Measurements from ENCODE around the gene TRIM71. TPM values are rescaled to one million over a fixed set of nuclear protein-coding genes. Genes with fewer than 3 reads are reported as not detected.

TRIM71 gene
- total RNA-seq, 4 donors from 2014 or later = 0.48 TPM; not detected in 3

GRCh38 chr3:32882603-32883025 is 64.8 kb downstream of the TRIM71 start:
- Histone ChIP-seq H3K4me3 (no peak overlapping the region), H3K36me3 (no peaks in the 10 kb centered on the region), H3K27ac (no peak overlapping the region), H3K4me1 (no peaks in the 10 kb centered on the region), H3K9me3 (no peaks in the 10 kb centered on the region), H3K27me3 (no peaks in the 10 kb centered on the region)
- intact Hi-C loops (cut with DNase I; ENCODE audit: low total_unique reads) = no loop called here
- TF ChIP-seq POLR2A (IDR thresholded peaks at IDR 0.05) = no peak
- no peak for TF ChIP-seq CTCF (IDR thresholded peaks at IDR 0.05)
- DNase-seq = no peak

- H3K36me3 ChIP-seq = no peaks in the 10 kb centered on the region
- intact Hi-C loops (cut with DNase I; ENCODE audit: low total_unique reads) = no loop called here
- no peak overlapping the region for H3K27ac ChIP-seq
- TF ChIP-seq POLR2A (IDR thresholded peaks at IDR 0.05) (no peak), CTCF (IDR thresholded peaks at IDR 0.05) (no peak)
- no peaks in the 10 kb centered on the region for H3K9me3 ChIP-seq
- no peak for DNase-seq
- H3K4me3 ChIP-seq = no peak overlapping the region
- H3K27me3 ChIP-seq = no peaks in the 10 kb centered on the region
- H3K4me1 ChIP-seq = no peaks in the 10 kb centered on the region
These were observed 66.0 kb downstream of the TRIM71 start for GRCh38 chr3:32883817-32884216.

- TF ChIP-seq POLR2A (IDR thresholded peaks at IDR 0.05) = no peak
- no peak for TF ChIP-seq CTCF (IDR thresholded peaks at IDR 0.05)
- H3K27ac ChIP-seq = no peak overlapping the region
- H3K27me3 ChIP-seq = no peaks in the 10 kb centered on the region
- no peaks in the 10 kb centered on the region for H3K36me3 ChIP-seq
- no peak for DNase-seq
- H3K4me3 ChIP-seq = no peak overlapping the region
- no peaks in the 10 kb centered on the region for H3K4me1 ChIP-seq
- intact Hi-C loops (cut with DNase I; ENCODE audit: low total_unique reads) = no loop called here
- H3K9me3 ChIP-seq = no peaks in the 10 kb centered on the region
These were observed 66.8 kb downstream of the TRIM71 start for GRCh38 chr3:32884591-32884990.

- Histone ChIP-seq H3K4me3 (no peak overlapping the region), H3K9me3 (no peaks in the 10 kb centered on the region), H3K27ac (no peak overlapping the region), H3K27me3 (no peaks in the 10 kb centered on the region), H3K36me3 (no peaks in the 10 kb centered on the region), H3K4me1 (no peaks in the 10 kb centered on the region)
- intact Hi-C loops (cut with DNase I; ENCODE audit: low total_unique reads) = no loop called here
- TF ChIP-seq CTCF (IDR thresholded peaks at IDR 0.05) (no peak), POLR2A (IDR thresholded peaks at IDR 0.05) (no peak)
- DNase-seq = no peak
These were observed 67.6 kb downstream of the TRIM71 start for GRCh38 chr3:32885283-32885901.

DNA sequence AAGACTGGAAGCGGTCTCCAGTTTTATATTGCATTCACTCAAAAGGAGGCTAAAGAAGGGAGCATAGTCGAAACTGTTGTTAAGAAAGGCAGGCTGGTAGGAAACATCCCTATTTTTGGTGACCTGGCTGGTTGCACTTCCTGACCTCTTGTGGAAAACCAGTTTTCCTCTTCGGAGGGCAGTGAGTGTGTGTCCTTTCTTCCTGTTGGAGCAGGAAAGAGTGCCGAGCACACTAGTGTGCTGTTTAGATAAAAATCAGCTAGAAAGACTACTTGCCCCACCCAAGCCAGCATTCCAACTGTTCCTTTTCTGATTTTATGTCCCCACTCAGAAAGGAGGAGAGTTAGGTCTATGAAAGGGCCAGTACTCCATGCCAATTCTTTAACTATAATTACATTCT is 68.5 kb downstream of the TRIM71 start:
- Histone ChIP-seq H3K27ac (no peak overlapping the region), H3K27me3 (no peaks in the 10 kb centered on the region), H3K4me3 (no peak overlapping the region), H3K4me1 (no peaks in the 10 kb centered on the region), H3K9me3 (no peaks in the 10 kb centered on the region), H3K36me3 (no peaks in the 10 kb centered on the region)
- no peak for DNase-seq
- TF ChIP-seq POLR2A (IDR thresholded peaks at IDR 0.05) (no peak), CTCF (IDR thresholded peaks at IDR 0.05) (no peak)
- intact Hi-C loops (cut with DNase I; ENCODE audit: low total_unique reads) = no loop called here
